ENCODE measurements around the gene CDC37L1.

CDC37L1 gene

GRCh38 chr9:4669890-4670289 is 9.5 kb upstream of the CDC37L1 start:
- no peak for DNase-seq

GRCh38 chr9:4670591-4670990 is 8.8 kb upstream of the CDC37L1 start:
- no peak for DNase-seq

- DNase-seq: no peak
Observed at GRCh38 chr9:4671737-4672136, 7.6 kb upstream of the CDC37L1 start.

DNA sequence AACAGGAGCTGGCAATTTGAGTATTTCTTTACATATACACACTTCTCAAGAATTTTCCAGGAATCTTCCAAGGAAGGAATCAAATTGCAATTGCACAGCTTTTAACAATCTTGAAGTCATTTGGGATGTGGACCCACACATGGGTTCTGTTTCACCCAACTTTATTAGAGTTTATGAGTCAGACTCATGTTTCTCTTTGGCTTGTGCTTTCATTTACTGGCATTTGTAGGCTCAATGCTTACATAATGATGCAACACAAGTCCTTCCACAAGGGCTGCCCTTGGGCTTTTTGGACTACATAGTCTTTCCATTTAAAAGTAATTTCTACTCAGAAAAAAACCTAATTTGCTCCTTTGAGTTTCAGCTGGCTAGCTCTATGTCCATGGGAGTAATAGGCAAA is 4.6 kb upstream of the CDC37L1 start:
- no peak for DNase-seq

DNA sequence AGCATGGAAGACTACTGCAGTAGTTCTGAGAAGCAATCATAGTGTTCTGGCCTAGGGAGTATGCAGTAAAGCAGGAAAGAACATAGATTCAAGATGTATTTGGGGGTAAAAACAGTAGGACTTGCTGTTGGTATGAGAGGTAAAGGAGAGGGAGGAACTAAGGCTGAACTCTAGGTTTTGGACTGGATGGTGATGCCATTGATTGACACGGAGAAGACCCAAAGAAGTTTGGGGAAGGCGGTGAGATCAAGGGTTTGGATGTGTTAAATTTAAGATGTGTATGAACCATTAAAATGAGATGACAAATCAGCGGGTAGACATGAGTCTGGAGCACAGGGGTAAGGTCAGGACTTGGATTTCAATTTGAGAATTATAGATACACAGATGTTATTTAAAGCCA is 2.0 kb upstream of the CDC37L1 start:
- no peak for DNase-seq

- DNase-seq: no peak
Observed at GRCh38 chr9:4678679-4679267, 596 bp upstream of the CDC37L1 start.

DNA sequence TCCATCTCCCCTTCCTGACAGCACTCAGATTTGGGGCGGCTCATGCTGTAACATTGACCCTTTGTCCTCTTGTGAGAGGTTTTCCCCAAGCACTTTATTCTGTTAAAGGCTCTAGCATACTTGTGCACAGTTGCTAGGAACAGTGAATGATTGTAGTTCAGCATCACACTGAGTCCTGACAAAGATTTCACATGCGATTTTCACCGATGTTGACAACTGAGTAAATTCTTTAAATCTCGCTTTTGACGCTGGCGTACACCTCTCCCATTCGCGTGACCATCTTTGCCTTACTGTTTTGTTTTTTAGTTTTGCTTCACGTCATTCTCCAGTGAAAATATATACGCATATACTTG is 780 bp downstream of the CDC37L1 start:
- no peak for DNase-seq

DNA sequence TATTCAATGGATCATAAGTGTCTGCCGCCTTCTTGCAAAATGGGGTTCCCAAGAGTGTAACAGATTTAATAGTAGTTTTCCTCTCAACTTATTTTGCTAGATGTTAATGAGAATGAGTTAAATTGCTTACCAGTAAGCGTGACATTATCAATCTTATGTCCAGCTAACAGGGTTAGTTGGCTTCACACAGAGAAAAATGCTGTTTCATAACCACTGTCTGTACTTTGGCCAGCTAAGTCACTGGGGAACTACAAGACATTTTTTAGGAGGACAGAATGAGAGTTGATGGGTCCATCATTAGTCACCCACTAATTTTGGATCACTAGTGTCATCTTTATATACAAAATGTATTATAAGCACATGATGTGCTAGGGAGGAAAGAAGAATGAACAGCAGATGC is 1.4 kb downstream of the CDC37L1 start:
- no peak for DNase-seq

- no peak for DNase-seq
Observed at GRCh38 chr9:4684820-4685219, 5.5 kb downstream of the CDC37L1 start.

GRCh38 chr9:4686112-4686511 is 6.7 kb downstream of the CDC37L1 start:
- DNase-seq: no peak

- DNase-seq: no peak
Observed at GRCh38 chr9:4686584-4686983, 7.2 kb downstream of the CDC37L1 start.

GRCh38 chr9:4689021-4689420 is 9.7 kb downstream of the CDC37L1 start:
- no peak for DNase-seq

GRCh38 chr9:4689687-4690104 is 10.3 kb downstream of the CDC37L1 start:
- no peak for DNase-seq

DNA sequence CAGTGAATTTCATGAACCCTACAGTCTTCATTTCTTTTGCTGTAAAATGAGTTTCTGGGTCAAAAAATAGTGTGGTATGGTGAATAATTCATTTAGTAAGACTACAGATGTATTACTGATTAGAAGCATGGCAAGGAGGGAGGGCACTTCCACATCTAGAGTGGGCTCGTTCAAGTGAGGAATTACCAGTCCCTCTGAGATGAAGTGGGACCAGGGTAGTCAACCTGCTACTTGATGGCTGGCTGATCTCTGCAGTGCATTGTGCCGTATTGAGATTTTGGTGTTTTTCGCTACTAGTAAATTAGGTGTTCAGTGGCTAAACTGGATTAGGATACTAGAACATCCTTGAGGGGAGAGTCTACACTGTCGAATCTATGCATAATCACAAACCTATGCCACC is 10.8 kb downstream of the CDC37L1 start:
- DNase-seq: no peak

- DNase-seq: no peak
Observed at GRCh38 chr9:4691795-4692194, 12.4 kb downstream of the CDC37L1 start.

DNA sequence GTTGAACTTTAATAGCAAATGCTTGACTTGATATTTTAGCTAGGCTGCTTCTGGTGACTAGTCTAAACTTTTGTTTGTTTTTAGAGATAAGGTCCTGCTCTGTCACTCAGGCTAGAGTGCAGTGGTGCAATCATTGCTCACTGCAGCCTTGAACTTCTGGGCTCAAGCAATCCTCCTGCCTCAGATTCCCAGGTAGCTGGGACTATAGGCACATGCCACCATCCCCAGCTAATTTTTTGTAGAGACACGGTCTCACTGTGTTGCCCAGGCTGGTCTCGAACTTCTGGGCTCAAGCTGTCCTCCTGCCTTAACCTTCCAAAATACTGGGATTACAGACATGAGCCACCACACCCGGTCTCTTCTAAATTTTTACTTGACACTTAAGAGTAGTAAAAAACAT is 20.7 kb downstream of the CDC37L1 start:
- no peak for DNase-seq

- no peak for DNase-seq
Observed at GRCh38 chr9:4700932-4701331, 21.6 kb downstream of the CDC37L1 start.

GRCh38 chr9:4701526-4701925 is 22.2 kb downstream of the CDC37L1 start:
- no peak for DNase-seq

- DNase-seq: no peak
Observed at GRCh38 chr9:4704129-4704528, 24.8 kb downstream of the CDC37L1 start.

DNA sequence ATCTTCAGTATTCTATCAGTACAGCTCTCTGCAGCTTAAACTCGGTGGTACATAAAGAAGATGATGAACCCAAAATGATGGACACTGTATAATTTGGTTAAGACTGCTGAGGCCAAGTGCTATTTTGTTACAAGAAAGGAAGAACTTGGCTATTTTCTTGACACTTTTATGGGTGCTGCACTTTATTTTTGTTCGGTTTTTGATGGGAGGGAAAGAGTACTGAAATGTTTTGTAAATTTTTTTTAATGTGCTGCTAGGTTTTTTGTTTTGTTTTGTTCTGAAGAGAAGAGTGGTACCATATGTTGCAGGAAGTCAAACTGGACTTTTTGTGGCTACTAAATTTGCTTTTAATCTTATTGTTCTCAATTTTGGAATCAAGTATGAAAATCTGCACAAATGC is 26.7 kb downstream of the CDC37L1 start:
- DNase-seq: no peak

GRCh38 chr9:4706971-4707622 is 27.7 kb downstream of the CDC37L1 start:
- DNase-seq: no peak

DNA sequence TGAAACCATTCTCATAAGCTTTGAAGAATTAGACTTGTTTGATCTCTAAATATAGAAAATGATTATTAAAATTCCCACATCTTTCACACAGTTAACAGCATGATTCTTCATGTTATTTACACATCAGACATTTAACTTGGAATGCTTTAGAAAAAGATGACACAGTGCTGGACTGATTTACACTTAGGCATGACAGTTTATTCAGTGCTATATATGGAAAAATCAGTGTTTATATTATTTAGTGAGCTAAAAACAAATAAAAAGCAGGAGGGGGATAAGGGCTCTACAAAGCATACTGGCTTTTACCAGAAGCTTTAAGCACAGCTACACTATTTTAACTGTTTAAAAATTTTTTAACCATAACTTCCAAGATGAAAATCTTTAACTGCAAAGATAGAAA is 30.0 kb downstream of the CDC37L1 start:
- no peak for DNase-seq

DNA sequence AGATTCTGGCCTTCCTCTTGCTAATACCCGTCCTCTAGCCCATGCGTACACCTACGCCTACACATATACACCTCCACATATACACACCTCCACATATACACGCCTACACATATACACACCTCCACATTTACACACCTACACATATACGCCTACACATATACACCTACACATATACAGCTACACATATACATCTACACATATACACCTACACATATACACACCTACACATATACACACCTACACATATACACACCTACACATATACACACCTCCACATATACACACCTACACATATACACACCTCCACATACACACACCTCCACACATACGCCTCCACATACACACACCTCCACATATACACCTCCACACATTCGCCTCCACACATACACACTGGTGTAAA is 34.5 kb downstream of the CDC37L1 start:
- no peak for DNase-seq

- DNase-seq: no peak
Observed at GRCh38 chr9:4714266-4715016, 35.1 kb downstream of the CDC37L1 start.

DNA sequence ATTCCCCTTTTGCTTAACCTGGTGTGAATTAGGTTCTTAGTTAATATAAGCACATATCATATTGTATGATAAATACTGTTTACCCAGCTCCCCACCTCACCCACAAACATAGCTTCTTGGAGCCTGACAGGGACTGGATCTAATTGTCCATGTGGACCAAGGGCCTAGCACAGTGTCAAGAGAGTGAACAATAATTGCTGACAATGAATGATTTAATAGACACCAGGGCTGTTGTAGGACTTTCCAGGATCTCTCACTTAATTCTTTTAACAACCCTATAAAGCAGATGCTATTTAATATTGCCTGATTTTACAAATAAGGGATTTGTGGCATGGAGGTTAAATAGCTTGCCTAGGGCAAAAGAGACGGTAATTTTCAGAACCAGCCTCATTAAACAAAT is 36.8 kb downstream of the CDC37L1 start:
- no peak for DNase-seq

Measured in NCI-H1436 treated with DMSO at 0.1 percent for 48 hours (cell line).